PC-3 (cell line): ENCODE measurements around the gene LSP1. TPM values are rescaled to one million over a fixed set of nuclear protein-coding genes. Genes with fewer than 3 reads are reported as not detected.

Source experiments
- ATAC-seq: fragments of 200-7000 bp; cut with Tn5 transposase; 2 replicates; pipeline ENCODE4 v1.9.1; 2020; ENCODE audit warnings: mild to moderate bottlenecking, moderate library complexity
- BruUV-seq: library from RNA; stranded (reverse); fragments of 400-500 nt; replicated peaks from 2 replicates; lab custom pipeline; 2021; lab: Mats Ljungman, UMichigan
- CTCF ChIA-PET: fragments of 300-600 bp; sonication (Branson Sonifier 250); formaldehyde crosslinking; loops from one replicate; lab custom pipeline; 2022; ENCODE audit warnings: antibody characterized with exemption; lab: Charles Lee
- POLR2A ChIA-PET: fragments of 300-600 bp; sonication (Branson Sonifier 250); formaldehyde crosslinking; loops from one replicate; lab custom pipeline; 2022; ENCODE audit warnings: antibody characterized with exemption; ENCODE audit not compliant: unreplicated experiment; lab: Charles Lee
- DNase-seq: peaks from one replicate; pipeline ENCODE4 v3.0.0-alpha.2; 2015
- H2AFZ ChIP-seq: fragments of 300-600 bp; sonication (generic); 2 replicates; pipeline ENCODE4 v1.6.0; 2016; ENCODE audit warnings: antibody characterized with exemption, low read length
- H3F3A ChIP-seq: fragments of 300-600 bp; sonication (generic); one replicate; pipeline ENCODE4 v1.6.0; 2017; ENCODE audit warnings: antibody characterized with exemption, low read length, control low read depth, mild to moderate bottlenecking; ENCODE audit not compliant: unreplicated experiment
- H3K27ac ChIP-seq: fragments of 300-600 bp; sonication (generic); 2 replicates; pipeline ENCODE4 v1.5.1; 2016; ENCODE audit warnings: mild to moderate bottlenecking, low read length
- H3K27me3 ChIP-seq: fragments of 300-600 bp; sonication (generic); 2 replicates; pipeline ENCODE4 v1.6.1; 2016; ENCODE audit warnings: low read length, mixed read lengths
- H3K36me3 ChIP-seq: fragments of 300-600 bp; sonication (generic); 2 replicates; pipeline ENCODE4 v1.6.1; 2016; ENCODE audit warnings: low read depth, mixed run types, low read length, mixed read lengths
- H3K4me1 ChIP-seq: fragments of 300-600 bp; sonication (generic); 2 replicates; pipeline ENCODE4 v1.5.1; 2016; ENCODE audit warnings: low read length; ENCODE audit not compliant: insufficient read depth
- H3K4me2 ChIP-seq: fragments of 300-600 bp; sonication (generic); 2 replicates; pipeline ENCODE4 v1.6.0; 2016; ENCODE audit warnings: low read length
- H3K4me3 ChIP-seq: fragments of 300-600 bp; sonication (generic); 2 replicates; pipeline ENCODE4 v1.5.1; 2016; ENCODE audit warnings: mild to moderate bottlenecking, low read length, mixed read lengths
- H3K79me2 ChIP-seq: fragments of 300-600 bp; sonication (generic); 2 replicates; pipeline ENCODE4 v1.6.1; 2017; ENCODE audit warnings: low read length, mixed read lengths
- H3K9ac ChIP-seq: fragments of 300-600 bp; sonication (generic); 2 replicates; pipeline ENCODE4 v1.6.0; 2016; ENCODE audit warnings: mild to moderate bottlenecking, low read length
- H3K9me2 ChIP-seq: fragments of 300-600 bp; sonication (generic); replicated peaks from 2 replicates; pipeline ENCODE4 v1.6.1; 2016; ENCODE audit warnings: mixed run types, low read length, mixed read lengths
- H3K9me3 ChIP-seq: fragments of 300-600 bp; sonication (generic); 2 replicates; pipeline ENCODE4 v1.6.1; 2016; ENCODE audit warnings: low read length, mixed read lengths
- H4K20me1 ChIP-seq: fragments of 300-600 bp; sonication (generic); 2 replicates; pipeline ENCODE4 v1.6.1; 2016; ENCODE audit warnings: low read length, mixed read lengths
- CTCF ChIP-seq: fragments of 300-600 bp; sonication (generic); conservative IDR thresholded peaks from 2 replicates; pipeline ENCODE4 v1.5.1; 2017; ENCODE audit warnings: antibody characterized with exemption, low read depth, mild to moderate bottlenecking, low read length
- EZH2 ChIP-seq: fragments of 300-600 bp; sonication (generic); IDR thresholded peaks from one replicate; pipeline ENCODE4 v1.6.1; 2017; ENCODE audit warnings: antibody characterized with exemption, mild to moderate bottlenecking, low read length; ENCODE audit not compliant: unreplicated experiment
- EZH2phosphoT487 ChIP-seq: fragments of 300-600 bp; sonication (generic); IDR thresholded peaks from 2 replicates; pipeline ENCODE4 v1.6.1; 2018; ENCODE audit warnings: mild to moderate bottlenecking, antibody characterized with exemption, low read length, borderline replicate concordance
- intact Hi-C: fragments of 100-400 bp; cut with micrococcal nuclease; formaldehyde crosslinking; loops from 2 replicates; pipeline ENCODE4 v1.9.0; 2023
- total RNA-seq: library from RNA; depleted of rRNA; stranded (reverse); fragments of >200 nt; gene quantifications from 2 replicates; pipeline ENCODE4 v1.2.3, GENCODE V29; 2014

Gene LSP1
- total RNA-seq, 1 experiment from 2014 or later, result not detected

GRCh38 chr11:1877211-1878136 is 24.6 kb downstream of the LSP1 start:
- Histone ChIP-seq H3K4me1 (no peaks in the 10 kb centered on the region), H3K27ac (no peak overlapping the region), H3K4me3 (no peak overlapping the region), H3K9ac (no peak overlapping the region), H3K27me3 (no peaks in the 10 kb centered on the region), H3K9me3 (no peaks in the 10 kb centered on the region), H3F3A (no peaks in the 10 kb centered on the region), H4K20me1 (no peaks in the 10 kb centered on the region), H2AFZ (no peak overlapping the region), H3K79me2 (no peaks in the 10 kb centered on the region), H3K36me3 (no peaks in the 10 kb centered on the region), H3K9me2 (no peaks in the 10 kb centered on the region), H3K4me2 (no peak overlapping the region)
- TF ChIP-seq CTCF, result no peak
- TF ChIP-seq EZH2phosphoT487, result no peak
- TF ChIP-seq EZH2, result no peak
- CTCF ChIA-PET, result interaction anchor here (1.2 to 1.4 kb wide), 2 partner anchors 225 to 274 kb away, joined by 5 to 20 read pairs; no protein-coding TSS in a partner anchor
- peak; percentile 8 for DNase-seq
- POLR2A ChIA-PET, result no interaction called here
- ATAC-seq, result no peak
- BruUV-seq, result no TSS peak
- intact Hi-C loops, result no loop called here

GRCh38 chr11:1878137-1879031 is 25.5 kb downstream of the LSP1 start:
- no peak overlapping the region for H2AFZ ChIP-seq
- H3K9ac ChIP-seq, result no peak overlapping the region
- H3F3A ChIP-seq, result no peaks in the 10 kb centered on the region
- no peaks in the 10 kb centered on the region for H3K79me2 ChIP-seq
- H3K27ac ChIP-seq, result no peak overlapping the region
- no peaks in the 10 kb centered on the region for H4K20me1 ChIP-seq
- H3K9me3 ChIP-seq, result no peaks in the 10 kb centered on the region
- TF ChIP-seq EZH2 (no peak), EZH2phosphoT487 (no peak), CTCF (no peak)
- no TSS peak for BruUV-seq
- intact Hi-C loops, result no loop called here
- H3K4me1 ChIP-seq, result no peaks in the 10 kb centered on the region
- ChIA-PET POLR2A (no interaction called here), CTCF (no interaction called here)
- H3K27me3 ChIP-seq, result no peaks in the 10 kb centered on the region
- no peaks in the 10 kb centered on the region for H3K9me2 ChIP-seq
- no peak overlapping the region for H3K4me2 ChIP-seq
- no peak overlapping the region for H3K4me3 ChIP-seq
- no peak for ATAC-seq
- DNase-seq, result no peak
- no peaks in the 10 kb centered on the region for H3K36me3 ChIP-seq
